Measurements from ENCODE around the gene AK4. TPM values are rescaled to one million over a fixed set of nuclear protein-coding genes. Genes with fewer than 3 reads are reported as not detected.

AK4 gene
- total RNA-seq, 1 donor from 2014 or later, result 36.6 TPM

- no peak overlapping the region for H3K4me3 ChIP-seq (ENCODE audit: low read depth, low read length)
- no peak for TF ChIP-seq CTCF (conservative IDR thresholded peaks at IDR 0.05; ENCODE audit: low read depth, low read length)
- no peak for DNase-seq (ENCODE audit: low read depth)
These were observed 60.6 kb downstream of the AK4 start for GRCh38 chr1:65208563-65208973.

- H3K4me3 ChIP-seq (ENCODE audit: low read depth, low read length), result no peak overlapping the region
- DNase-seq (ENCODE audit: low read depth), result no peak
- peak; percentile 68 for TF ChIP-seq CTCF (conservative IDR thresholded peaks at IDR 0.05; ENCODE audit: low read depth, low read length)
These were observed 61.2 kb downstream of the AK4 start for GRCh38 chr1:65209005-65209885.

GRCh38 chr1:65210325-65210724 is 62.3 kb downstream of the AK4 start:
- no peak overlapping the region for H3K4me3 ChIP-seq (ENCODE audit: low read depth, low read length)
- TF ChIP-seq CTCF (conservative IDR thresholded peaks at IDR 0.05; ENCODE audit: low read depth, low read length), result no peak
- DNase-seq (ENCODE audit: low read depth), result no peak

GRCh38 chr1:65211331-65211730 is 63.3 kb downstream of the AK4 start:
- H3K4me3 ChIP-seq (ENCODE audit: low read depth, low read length), result no peak overlapping the region
- TF ChIP-seq CTCF (conservative IDR thresholded peaks at IDR 0.05; ENCODE audit: low read depth, low read length), result no peak
- DNase-seq (ENCODE audit: low read depth), result no peak

- no peak for TF ChIP-seq CTCF (conservative IDR thresholded peaks at IDR 0.05; ENCODE audit: low read depth, low read length)
- no peak overlapping the region for H3K4me3 ChIP-seq (ENCODE audit: low read depth, low read length)
- no peak for DNase-seq (ENCODE audit: low read depth)
These were observed 65.4 kb downstream of the AK4 start for GRCh38 chr1:65213271-65214023.

GRCh38 chr1:65214340-65215027 is 66.5 kb downstream of the AK4 start:
- no peak overlapping the region for H3K4me3 ChIP-seq (ENCODE audit: low read depth, low read length)
- DNase-seq (ENCODE audit: low read depth), result no peak
- no peak for TF ChIP-seq CTCF (conservative IDR thresholded peaks at IDR 0.05; ENCODE audit: low read depth, low read length)
